Pancreas (tissue), 10 donors: ENCODE results near the gene MTR. TPM values are rescaled to one million over a fixed set of nuclear protein-coding genes. Genes with fewer than 3 reads are reported as not detected.

Experiments
- ATAC-seq, 4 donors: fragments of 200-7000 bp; cut with Tn5 transposase; one replicate each; pipeline versions ENCODE4 v1.8.0 to v1.9.1; 2020; ENCODE audit warnings: mild to moderate bottlenecking in 4 of 4, moderate library complexity in 4 of 4
- DNase-seq, 6 donors: peaks; one replicate each; pipeline ENCODE4 v3.0.0-alpha.2; 2020
- FAIRE-seq: peaks from 2 replicates; lab custom pipeline; 2012; peaks lifted over from hg19 to GRCh38; lab: Jason Lieb, UNC
- H3K27ac ChIP-seq, 4 donors: fragments of 200-600 bp; sonication (generic); 1 replicate in 3 of 4; 2 replicates in 1 of 4; pipeline versions ENCODE4 v1.5.0 to v1.8.0; 2020
- H3K27me3 ChIP-seq, 4 donors: fragments of 200-600 bp; one replicate each; pipeline ENCODE4 v1.8.0; 2021
- H3K36me3 ChIP-seq, 3 donors: fragments of 200-600 bp; sonication (generic) in 1 of 3; one replicate each; pipeline versions ENCODE4 v1.5.0 to v1.8.0; 2020 to 2021
- H3K4me1 ChIP-seq, 3 donors: fragments of 200-600 bp; one replicate each; pipeline ENCODE4 v1.8.0; 2021
- H3K4me3 ChIP-seq, 4 donors: fragments of 200-600 bp; sonication (generic) in 2 of 4; one replicate each; pipeline versions ENCODE4 v1.5.0 to v1.8.0; 2020 to 2021
- H3K9me3 ChIP-seq, 4 donors: fragments of 200-600 bp; one replicate each; pipeline ENCODE4 v1.8.0; 2021
- WGBS, 2 donors: extraction: QIAGEN DNeasy Blood & Tissue Kit; methylation state at CpG; one replicate each; pipeline ENCODE4 v1.1.7; 2013; 5-methylcytosine and 5-hydroxymethylcytosine counted together
- intact Hi-C, 3 donors: fragments of 100-400 bp; cut with DNase I; formaldehyde crosslinking; loops; one replicate each; pipeline versions ENCODE4 v1.11.1 to v1.14.2; 2022
- polyA plus RNA-seq, 2 donors: library from polyadenylated mRNA; stranded (reverse); fragments of 200-250 nt; gene quantifications; one replicate each; pipeline ENCODE4 v1.2.3, GENCODE V29; 2013
- total RNA-seq, 6 donors: library from RNA; stranded (reverse); fragmentation: NEBNext Ultra II Directional in 4 of 6; extraction: Animal tissue kit (Norgen Biotek cat#: 25700) in 4 of 6; gene quantifications; one replicate each; pipeline versions ENCODE4 v1.2.1 to v1.2.4, GENCODE V29; 2021 to 2023
- TF ChIP-seq, protein P1 (sequence below), 4 donors: fragments of 200-600 bp; sonication (generic) in 3 of 4; IDR thresholded peaks; one replicate each; pipeline versions ENCODE4 v1.5.0 to v1.8.0; 2021; ENCODE audit warnings: antibody characterized with exemption in 4 of 4
- donor health status: healthy with polysubstance abuse.
- donor health status: DM: no; HTN: no; CAD: no; lungs with moderate emphysema.
- donor health status: DM: no; HTN: no; CAD: no.
- donor health status: control.
- donor health status: control.
- donor health status: Bipolar disorder and iron deficiency.
- donor health status: DM: yes; HTN: yes; CAD: no.
- donor health status: DM: no; HTN: no; CAD: no.
- donor health status: DM: no; HTN: no; CAD: no.
- donor health status: DM: yes; HTN: yes; CAD: no.

MTR gene
- total RNA-seq (10 to 100 TPM; 20.8 to 29.1 (median 25.8) TPM), polyA plus RNA-seq (1 to 10 TPM; 8.1 to 8.6 TPM)

DNA sequence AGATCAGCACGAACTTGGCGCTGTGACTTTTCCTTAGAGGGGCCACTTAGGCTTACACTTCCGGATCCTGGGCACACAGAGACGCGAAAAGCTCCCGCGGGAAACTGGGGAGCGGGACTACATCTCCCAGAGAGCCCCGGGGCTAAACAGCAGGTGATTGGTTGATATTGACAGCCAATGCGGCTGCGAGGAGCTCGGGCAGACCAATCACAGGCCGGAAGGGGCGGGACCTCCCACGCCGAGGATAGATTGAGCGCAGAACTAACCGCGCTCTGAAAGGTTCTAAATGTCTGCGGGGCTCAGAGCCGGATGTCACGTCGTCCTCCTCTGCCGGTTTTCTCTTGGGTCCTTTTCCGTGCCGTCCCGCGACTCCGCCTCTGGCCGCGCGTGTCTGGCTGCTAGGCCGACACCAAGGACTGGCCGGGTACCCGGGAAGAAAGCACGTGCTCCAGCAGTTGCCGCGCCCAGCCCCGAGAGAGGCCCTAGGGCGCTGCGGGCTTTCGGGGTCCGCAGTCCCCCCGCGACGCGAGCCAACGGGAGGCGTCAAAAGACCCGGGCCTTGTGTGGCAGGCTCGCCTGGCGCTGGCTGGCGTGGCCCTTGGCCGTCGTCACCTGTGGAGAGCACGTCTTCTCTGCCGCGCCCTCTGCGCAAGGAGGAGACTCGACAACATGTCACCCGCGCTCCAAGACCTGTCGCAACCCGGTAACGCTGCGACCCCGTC, at the start of gene MTR:
TSS of gene MTR (plus strand) at position 258 of the 722 bp plus-strand sequence. CDS start at position 670, 412 bp downstream.
- H3K27me3 ChIP-seq, result no peaks in the 10 kb centered on the region
- no peaks in the 10 kb centered on the region for H3K9me3 ChIP-seq
- no peaks in the 10 kb centered on the region for H3K36me3 ChIP-seq
- peak within 1 kb of the TSS; percentile 87 to 99 (median 92) for H3K4me3 ChIP-seq
- peaks cover 9 to 15% (median 15%) of the 10 kb centered on the region in 3 donors for H3K4me1 ChIP-seq
- H3K27ac ChIP-seq, result peak within 1 kb of the TSS; percentile 94 to 95 (median 94)
- intact Hi-C loops, result no loop called here
- peak; percentile 93 to 99 (median 98) for DNase-seq
- TF ChIP-seq, protein P1, sequence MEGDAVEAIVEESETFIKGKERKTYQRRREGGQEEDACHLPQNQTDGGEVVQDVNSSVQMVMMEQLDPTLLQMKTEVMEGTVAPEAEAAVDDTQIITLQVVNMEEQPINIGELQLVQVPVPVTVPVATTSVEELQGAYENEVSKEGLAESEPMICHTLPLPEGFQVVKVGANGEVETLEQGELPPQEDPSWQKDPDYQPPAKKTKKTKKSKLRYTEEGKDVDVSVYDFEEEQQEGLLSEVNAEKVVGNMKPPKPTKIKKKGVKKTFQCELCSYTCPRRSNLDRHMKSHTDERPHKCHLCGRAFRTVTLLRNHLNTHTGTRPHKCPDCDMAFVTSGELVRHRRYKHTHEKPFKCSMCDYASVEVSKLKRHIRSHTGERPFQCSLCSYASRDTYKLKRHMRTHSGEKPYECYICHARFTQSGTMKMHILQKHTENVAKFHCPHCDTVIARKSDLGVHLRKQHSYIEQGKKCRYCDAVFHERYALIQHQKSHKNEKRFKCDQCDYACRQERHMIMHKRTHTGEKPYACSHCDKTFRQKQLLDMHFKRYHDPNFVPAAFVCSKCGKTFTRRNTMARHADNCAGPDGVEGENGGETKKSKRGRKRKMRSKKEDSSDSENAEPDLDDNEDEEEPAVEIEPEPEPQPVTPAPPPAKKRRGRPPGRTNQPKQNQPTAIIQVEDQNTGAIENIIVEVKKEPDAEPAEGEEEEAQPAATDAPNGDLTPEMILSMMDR (IDR thresholded peaks at IDR 0.05), result no peak
- 0% methylated on average over 59 to 67 of the region's 67 CpGs for WGBS, 2 donors
- ATAC-seq, result peak; percentile 96 to 99 (median 98)
- FAIRE-seq, result peak; percentile 97

DNA sequence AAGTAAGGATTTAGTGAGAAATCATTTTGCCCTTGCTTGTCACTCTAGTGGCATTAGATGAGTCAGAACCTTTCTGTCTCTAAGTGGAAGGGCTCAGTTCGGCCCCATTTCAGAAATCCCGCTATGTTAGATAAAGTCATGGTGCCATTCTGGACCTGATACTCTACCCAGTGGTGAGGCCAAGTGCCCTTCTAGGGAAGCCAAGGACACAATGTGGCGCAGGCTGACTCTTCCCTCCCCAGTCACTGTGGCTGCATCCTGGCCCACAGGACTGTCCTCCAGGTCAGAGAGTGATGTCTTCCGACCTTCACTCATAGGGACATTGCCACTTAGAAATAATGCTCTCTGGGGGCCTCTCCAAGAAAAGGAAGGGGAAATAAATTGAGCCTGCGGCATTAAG, 48.3 kb upstream of the MTR start:
- no peak for DNase-seq
- no peak overlapping the region for H3K4me3 ChIP-seq
- H3K27ac ChIP-seq, result no peak overlapping the region
- ATAC-seq, result no peak
- no peaks in the 10 kb centered on the region for H3K4me1 ChIP-seq
- no peak for FAIRE-seq
- no peaks in the 10 kb centered on the region for H3K36me3 ChIP-seq
- H3K9me3 ChIP-seq, result no peaks in the 10 kb centered on the region
- no peaks in the 10 kb centered on the region for H3K27me3 ChIP-seq
- 89 to 90% methylated on average over 5 of the region's 5 CpGs for WGBS, 2 donors
- intact Hi-C loops, result no loop called here
- TF ChIP-seq, protein P1 (IDR thresholded peaks at IDR 0.05), result no peak

DNA sequence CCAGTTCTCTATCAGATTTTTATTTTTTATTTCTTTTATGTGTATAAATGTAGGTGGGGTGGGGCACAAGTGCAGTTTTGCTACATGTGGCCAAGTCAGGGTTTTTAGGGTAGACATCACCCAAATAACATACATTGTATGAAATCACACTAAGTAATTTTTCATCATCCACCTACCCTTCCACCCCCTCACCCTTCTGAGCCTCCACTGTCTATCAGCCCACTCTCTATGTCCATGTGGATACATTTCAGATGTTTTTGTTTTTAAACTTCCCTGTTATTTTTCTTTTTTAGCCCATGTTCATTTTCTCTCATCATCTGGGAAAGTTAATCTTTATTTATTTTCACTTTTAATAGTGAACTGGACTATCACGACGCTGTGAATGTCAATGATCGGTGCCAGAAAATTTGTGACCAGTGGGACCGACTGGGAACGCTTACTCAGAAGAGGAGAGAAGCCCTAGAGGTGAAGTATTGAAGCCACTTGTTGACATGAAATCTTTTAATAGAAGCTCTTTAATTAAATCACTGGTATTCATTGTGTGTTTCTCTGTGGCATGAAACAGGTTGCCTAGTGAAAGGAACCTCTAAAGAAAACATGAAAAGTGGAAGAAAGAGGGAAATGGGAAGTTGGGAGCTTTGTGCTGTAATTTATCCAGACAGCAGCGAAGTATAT, 47.6 kb upstream of the MTR start:
- no peak for DNase-seq
- intact Hi-C loops, result no loop called here
- TF ChIP-seq, protein P1 (IDR thresholded peaks at IDR 0.05), result no peak

DNA sequence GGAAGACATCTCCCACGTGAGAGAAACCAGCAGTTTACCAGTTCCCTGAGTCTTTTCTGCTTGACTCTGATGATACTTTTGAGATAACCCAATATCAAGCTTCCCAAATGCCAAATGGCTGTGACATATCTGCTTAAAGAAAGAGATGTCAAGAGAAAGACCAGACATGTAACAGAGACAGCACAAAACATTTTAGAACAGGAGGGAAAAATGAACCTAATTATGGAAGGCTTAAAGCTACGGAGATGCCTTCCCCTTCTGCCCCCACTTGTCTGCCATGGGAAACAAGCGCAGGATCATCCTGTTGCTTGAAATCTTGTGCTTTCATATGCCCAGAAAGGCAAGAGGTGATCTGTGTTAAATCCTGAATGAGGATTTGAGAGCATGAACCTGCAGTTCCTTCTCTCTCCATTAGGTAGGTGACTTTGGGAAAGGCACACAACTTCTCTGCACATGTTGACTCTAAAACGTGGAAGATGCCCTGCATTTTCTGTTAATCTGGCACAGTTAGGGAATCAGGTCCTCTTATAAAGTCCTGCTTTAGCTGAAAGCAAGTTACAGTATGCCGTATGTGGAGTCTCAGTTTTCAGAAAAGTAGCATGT, 46.7 kb upstream of the MTR start:
- FAIRE-seq, result no peak
- no peak for ATAC-seq
- no peaks in the 10 kb centered on the region for H3K9me3 ChIP-seq
- H3K4me1 ChIP-seq, result no peaks in the 10 kb centered on the region
- 74 to 82% methylated on average over 5 of the region's 5 CpGs for WGBS, 2 donors
- no peak overlapping the region for H3K4me3 ChIP-seq
- H3K27ac ChIP-seq, result no peak overlapping the region
- TF ChIP-seq, protein P1 (IDR thresholded peaks at IDR 0.05), result no peak
- DNase-seq, result no peak
- intact Hi-C loops, result no loop called here
- H3K27me3 ChIP-seq, result no peaks in the 10 kb centered on the region
- H3K36me3 ChIP-seq, result no peaks in the 10 kb centered on the region

More for the DNA sequence above, 47.6 kb upstream of the MTR start:
- Histone ChIP-seq H3K27ac (no peak overlapping the region), H3K9me3 (no peaks in the 10 kb centered on the region), H3K36me3 (no peaks in the 10 kb centered on the region), H3K4me3 (no peak overlapping the region), H3K4me1 (no peaks in the 10 kb centered on the region), H3K27me3 (no peaks in the 10 kb centered on the region)
- WGBS, 2 donors, result 76 to 83% methylated on average over 6 of the region's 6 CpGs
- no peak for FAIRE-seq
- no peak for ATAC-seq
